ENCODE results near the gene C4orf17.

DNA sequence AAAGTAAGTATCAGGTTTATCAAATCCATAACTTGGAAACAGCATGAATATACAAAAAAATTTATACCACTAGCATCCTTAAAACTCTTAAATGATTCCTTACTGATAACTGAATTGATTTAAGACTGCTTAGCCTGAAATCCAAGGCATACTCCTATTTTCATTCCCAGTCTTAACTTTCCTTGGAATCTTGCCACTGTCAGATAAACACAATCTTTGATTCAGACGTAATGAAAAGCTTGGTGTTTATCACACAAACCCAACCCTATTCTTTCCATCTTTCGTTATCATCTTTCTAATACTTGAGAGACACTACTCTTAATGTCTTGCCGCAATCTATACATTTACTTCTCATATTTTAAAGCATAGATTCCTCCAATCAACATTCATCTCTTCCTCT, 19.1 kb downstream of the C4orf17 start:
- TF ChIP-seq, protein P1, sequence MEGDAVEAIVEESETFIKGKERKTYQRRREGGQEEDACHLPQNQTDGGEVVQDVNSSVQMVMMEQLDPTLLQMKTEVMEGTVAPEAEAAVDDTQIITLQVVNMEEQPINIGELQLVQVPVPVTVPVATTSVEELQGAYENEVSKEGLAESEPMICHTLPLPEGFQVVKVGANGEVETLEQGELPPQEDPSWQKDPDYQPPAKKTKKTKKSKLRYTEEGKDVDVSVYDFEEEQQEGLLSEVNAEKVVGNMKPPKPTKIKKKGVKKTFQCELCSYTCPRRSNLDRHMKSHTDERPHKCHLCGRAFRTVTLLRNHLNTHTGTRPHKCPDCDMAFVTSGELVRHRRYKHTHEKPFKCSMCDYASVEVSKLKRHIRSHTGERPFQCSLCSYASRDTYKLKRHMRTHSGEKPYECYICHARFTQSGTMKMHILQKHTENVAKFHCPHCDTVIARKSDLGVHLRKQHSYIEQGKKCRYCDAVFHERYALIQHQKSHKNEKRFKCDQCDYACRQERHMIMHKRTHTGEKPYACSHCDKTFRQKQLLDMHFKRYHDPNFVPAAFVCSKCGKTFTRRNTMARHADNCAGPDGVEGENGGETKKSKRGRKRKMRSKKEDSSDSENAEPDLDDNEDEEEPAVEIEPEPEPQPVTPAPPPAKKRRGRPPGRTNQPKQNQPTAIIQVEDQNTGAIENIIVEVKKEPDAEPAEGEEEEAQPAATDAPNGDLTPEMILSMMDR (IDR thresholded peaks at IDR 0.05): no peak
- TF ChIP-seq EZH2 (IDR thresholded peaks at IDR 0.05) (no peak), EZH2phosphoT487 (IDR thresholded peaks at IDR 0.05) (no peak)

Data from neural progenitor cell (in vitro differentiated cells).